ENCODE measurements around the gene SPON1.

DNA sequence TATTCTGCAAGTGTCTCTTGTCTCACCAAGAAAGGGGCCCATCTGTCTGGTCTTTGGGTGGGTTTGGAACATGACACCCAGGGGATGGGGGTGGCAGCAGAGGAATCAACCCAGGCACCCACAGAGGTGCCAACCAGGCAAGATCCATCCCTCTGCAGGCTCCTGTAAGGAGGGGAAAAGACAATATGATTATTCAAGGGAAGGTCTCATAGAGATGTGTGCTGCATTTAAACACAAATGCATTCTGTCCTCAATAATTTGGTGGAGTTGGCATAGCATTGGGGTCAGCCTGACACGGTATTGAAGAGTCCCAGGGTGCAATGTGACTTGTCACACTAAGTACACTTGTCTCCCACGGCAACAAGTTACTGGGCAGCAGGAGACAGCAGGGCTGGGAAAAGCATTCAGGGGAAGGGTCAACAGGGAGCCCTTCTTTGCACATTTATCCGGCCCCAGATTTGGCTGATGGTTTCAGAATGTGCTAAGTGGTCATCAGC, 33.1 kb upstream of the SPON1 start:
- TF ChIP-seq, protein P1, sequence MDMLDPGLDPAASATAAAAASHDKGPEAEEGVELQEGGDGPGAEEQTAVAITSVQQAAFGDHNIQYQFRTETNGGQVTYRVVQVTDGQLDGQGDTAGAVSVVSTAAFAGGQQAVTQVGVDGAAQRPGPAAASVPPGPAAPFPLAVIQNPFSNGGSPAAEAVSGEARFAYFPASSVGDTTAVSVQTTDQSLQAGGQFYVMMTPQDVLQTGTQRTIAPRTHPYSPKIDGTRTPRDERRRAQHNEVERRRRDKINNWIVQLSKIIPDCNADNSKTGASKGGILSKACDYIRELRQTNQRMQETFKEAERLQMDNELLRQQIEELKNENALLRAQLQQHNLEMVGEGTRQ (IDR thresholded peaks at IDR 0.05; ENCODE audit: borderline replicate concordance, low read depth, low read length): no peak
- TF ChIP-seq JUNB (IDR thresholded peaks at IDR 0.05): no peak
- no peak for TF ChIP-seq ZNF274 (IDR thresholded peaks at IDR 0.05; ENCODE audit: insufficient read depth, insufficient read length)
- TF ChIP-seq CTCF (IDR thresholded peaks at IDR 0.05 in 2 of 3, conservative IDR thresholded peaks at IDR 0.05 in 1 of 3; ENCODE audit: control insufficient read depth in 2 of 3, extremely low read depth in 1 of 3, insufficient read depth in 1 of 3, low read depth in 3 of 3, low read length in 3 of 3): no peak
- TF ChIP-seq RCOR1 (conservative IDR thresholded peaks at IDR 0.05; ENCODE audit: low read depth, low read length): no peak
- no peak for TF ChIP-seq ZNF217 (IDR thresholded peaks at IDR 0.05)
- TF ChIP-seq TAF1 (IDR thresholded peaks at IDR 0.05; ENCODE audit: borderline replicate concordance, low read depth, low read length): no peak
- TF ChIP-seq POU2F2 (IDR thresholded peaks at IDR 0.05; ENCODE audit: borderline replicate concordance, low read depth, low read length): no peak
- TF ChIP-seq GABPA (IDR thresholded peaks at IDR 0.05; ENCODE audit: low read depth): no peak
